NCI-H2227 (cell line): ENCODE data around the gene WNT7B.

Source experiments
- DNase-seq: peaks from one replicate; lab custom pipeline; 2025; ENCODE audit not compliant: unreplicated experiment; lab: John Stamatoyannopoulos, UW

The WNT7B gene

DNA sequence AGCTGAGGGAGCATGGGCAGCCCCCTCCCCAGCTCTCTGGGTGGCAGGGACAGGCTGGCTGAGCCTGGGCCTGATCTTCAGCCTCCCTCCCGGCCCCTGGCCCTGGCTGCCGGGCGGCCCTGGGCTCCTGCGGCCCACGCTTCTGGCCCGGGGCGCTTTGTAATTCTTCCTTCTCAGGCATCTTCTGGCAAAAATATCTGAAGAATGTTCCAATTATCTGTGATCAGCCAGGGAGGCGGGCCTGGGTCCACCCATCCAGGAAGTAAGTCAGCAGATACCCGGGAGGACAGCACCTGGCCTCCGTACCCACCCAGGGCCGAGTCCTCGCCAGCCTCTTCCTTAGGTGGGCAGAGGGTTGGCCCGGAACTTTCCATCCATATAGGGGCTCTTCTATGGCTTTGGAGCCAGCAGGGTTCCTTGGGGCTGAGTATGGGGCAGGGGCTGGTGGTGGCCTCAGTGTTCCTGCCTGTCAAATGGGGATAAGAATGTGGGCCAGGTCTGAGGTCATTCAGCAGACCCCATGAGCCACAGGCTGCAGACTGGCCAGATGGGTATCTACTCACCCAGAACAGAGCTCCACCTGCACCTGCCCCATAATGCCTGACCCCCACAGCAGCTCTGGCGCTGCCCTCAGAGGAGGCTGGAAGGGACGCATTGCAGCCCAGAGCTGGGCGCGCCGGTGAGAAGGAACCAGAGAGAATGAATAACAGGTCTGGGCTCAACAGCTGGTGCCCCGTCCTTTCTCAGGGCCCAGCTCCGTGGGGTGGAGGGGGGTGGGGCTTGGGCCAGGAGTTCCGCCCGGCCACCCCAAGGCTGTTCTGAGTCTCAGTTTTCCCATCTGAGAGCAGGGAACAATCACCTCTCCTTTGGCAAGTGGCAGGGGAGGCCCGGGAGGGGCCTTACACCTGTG, 16.2 kb downstream of the WNT7B start:
- no peak for DNase-seq

DNA sequence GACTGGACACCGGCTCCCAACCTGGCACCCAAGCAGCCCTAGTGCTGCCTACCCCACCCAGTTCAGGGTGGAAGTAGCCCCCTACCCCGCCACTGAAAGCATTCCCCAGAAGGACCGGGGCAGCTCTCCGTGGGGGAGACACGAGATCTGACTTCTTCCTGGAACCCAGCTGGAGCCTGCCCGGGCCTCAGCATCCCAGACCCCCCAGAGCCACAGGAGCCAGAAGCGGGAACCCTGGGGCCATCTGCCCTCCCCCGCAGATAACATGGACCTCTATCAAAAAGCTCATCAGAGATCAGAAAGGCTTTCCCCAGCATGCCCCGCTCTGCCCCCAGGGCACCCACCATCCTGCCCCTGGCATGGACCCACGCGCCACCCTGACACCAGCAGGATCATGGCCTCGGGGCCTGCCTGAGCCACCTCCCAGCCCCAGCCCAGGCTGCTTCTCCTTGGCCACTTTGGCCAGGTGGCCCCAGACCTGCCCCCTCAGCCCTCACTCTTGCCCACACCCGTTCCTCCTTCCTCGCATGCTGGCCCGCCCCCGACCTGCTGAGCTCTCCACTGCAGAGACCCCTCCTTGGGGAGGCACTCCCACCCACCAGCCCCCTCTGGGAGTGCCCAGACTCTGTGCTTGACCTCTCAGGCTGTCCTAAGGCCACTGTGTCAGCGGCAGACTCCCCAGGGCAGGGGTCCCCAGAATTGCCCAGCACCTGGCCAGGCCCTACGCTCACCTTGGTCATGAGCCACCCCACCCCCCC, 17.1 kb downstream of the WNT7B start:
- DNase-seq: no peak

DNA sequence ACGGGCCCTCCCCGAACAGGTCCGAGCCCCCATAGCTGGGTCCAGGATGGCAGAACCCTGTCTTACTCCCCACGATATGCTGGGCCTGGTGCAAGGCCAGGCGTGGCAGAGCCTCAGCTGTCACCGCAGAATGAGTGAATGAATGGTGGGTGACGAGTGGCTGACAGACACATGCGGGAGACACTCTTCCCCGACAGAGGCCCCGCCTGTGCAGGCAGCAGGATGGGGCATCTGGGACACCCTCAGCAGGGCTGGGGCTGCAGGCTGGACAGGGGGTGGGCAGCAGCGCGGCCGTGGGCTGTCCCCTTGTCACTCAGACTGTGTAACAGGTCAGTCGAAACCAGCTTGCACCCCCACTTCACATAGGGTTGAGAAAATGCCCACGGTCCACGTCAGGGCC, 18.0 kb downstream of the WNT7B start:
- DNase-seq: no peak

DNA sequence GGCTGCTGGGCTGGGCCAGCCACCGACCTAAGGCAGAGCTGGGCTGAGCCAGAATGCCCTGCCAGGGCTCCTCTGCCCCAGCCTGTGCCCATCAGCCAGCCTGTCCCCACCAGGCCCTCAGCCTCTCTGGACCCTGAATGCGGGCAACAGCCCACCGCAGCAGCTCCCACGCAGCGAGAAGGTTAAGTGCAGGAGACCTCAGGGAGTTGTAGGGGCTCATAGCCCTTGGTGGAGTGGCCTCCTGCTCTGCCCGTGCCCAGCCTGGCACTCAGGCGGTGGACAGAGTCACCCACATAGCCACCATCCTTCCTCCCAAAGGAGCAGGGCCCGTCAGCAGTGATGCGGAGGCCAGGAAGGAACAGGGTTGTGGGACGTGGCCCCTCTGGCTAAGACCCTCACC, 19.1 kb downstream of the WNT7B start:
- no peak for DNase-seq

DNA sequence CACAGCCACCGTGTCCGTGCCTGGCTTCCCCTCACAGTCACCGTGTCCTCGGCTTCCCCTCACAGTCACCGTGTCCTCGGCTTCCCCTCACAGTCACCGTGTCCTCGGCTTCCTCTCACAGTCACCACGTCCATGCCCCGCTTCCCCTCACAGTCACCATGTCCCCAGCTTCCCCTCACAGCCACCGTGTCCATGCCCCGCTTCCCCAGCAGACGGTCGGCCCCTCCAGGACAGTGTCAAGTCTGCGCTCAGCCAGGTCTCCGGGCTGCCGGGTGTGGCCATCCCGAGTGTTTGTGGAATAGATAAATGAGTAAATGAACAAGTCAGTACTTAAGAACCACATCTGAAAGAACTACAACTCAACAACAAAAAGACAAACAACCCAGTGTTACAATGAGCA, 23.8 kb downstream of the WNT7B start:
- no peak for DNase-seq

DNA sequence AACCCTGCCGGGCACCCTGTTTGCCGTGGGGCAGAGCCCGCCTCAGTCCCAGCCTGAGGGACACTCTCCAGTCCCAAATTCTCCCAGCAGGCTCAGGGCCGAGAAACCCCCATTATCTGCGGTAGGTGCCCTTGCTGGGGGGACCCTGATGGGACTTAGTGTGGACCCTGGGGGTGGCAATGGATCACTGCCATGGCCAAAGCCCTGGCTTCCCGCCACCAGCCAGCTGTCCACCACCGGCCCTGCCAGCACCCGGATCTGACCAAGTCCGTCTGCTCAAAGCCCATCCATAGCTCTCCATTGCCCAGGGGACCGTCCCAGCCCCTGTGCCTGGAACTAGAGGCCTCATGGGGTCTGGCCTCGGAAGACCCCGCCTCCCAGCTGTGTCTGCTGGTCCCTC, 24.4 kb downstream of the WNT7B start:
- DNase-seq: no peak

DNA sequence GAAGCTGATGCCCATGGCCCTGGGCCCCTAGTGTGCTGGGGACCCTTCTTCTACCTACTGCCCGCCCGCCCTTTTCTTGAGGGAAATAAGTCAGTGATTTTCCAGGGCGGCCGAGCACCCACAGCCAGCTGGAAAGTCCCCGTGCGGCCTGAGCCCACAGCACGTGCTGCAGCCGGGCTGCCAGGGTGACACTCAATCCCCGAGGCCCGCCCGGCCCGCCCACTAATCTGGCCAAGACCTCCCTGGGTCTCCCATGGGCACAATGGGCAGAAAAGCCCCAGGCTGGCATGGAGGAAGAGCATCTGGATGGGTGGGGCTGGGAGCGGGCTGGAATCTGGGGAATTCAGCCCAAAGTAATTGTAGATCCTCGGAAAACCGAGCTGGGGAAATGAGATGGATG, 24.8 kb downstream of the WNT7B start:
- DNase-seq: no peak

DNA sequence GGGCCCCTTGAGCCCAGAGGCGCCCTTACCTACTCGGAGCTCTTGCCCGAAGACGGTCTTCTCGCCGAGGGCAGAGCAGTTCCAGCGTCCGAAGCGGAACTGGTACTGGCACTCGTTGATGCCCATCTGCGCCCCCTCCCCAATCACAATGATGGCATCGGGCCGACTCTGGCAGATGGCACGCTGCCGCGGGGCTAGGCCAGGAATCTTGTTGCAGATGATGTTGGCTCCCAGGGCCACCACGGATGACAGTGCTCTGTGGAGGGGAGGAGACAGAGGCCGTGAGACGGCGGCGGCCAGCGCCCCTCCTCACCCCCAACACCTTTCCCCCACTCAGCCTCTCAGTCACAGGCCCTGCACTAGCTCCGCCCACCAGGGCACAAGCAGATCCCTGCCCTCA, 27.1 kb downstream of the WNT7B start:
- DNase-seq: no peak

DNA sequence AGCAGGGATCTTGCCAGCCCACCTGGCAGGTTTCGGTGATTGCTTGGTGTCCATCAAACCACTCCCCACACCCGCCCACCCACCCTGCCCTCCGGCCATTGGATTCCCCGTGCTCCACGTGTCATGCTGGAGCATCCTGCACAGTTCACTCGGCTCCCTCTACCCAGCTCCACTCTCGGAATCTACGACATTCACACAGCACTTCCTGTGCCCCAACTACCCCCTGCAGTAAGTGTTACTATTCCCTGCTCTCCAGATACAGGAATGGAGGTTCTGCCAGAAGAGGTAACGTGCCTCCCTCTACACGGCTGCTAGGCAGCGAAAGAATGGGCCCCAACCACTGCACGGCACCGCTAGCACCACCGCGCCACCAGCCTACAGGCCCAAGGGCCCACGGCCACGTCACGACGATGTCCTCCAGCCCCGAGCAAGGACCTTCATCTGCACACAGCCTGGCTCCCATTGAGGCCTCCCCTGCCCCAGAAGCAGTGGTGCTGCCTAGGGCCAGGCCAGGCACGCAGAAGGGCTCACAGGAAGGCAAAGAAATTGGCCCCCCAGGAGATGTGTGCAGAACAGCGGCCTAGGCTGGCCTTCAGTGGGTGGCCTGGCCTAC, 27.6 kb downstream of the WNT7B start:
- no peak for DNase-seq

DNA sequence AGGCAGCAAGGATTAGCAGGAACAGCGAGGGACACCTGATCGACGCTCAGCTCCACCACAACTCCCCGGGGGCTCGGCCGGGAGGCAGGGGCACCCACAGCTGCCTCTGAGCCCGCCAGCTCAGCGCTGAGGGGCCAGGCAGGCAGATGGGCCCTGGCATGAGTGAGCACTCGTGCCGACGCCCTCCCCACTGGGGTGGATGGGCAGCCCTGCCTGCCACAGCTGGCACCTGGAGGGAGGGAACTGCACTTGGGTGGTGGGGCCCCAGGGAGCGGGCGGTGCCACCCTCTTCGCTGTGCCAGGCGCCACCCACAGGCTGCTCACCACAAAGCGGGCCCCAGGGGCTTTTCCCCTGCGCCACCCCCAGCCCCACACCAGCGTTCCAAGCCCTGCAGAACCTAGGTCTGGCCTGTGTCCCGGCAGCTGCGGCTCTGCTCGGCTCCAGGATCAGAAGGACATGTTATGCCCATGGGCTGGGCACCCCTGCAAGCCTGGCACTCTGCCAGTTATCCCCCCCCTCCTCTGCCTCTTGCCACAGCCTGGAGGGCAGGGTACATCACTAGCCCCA, 28.8 kb downstream of the WNT7B start:
- no peak for DNase-seq

DNA sequence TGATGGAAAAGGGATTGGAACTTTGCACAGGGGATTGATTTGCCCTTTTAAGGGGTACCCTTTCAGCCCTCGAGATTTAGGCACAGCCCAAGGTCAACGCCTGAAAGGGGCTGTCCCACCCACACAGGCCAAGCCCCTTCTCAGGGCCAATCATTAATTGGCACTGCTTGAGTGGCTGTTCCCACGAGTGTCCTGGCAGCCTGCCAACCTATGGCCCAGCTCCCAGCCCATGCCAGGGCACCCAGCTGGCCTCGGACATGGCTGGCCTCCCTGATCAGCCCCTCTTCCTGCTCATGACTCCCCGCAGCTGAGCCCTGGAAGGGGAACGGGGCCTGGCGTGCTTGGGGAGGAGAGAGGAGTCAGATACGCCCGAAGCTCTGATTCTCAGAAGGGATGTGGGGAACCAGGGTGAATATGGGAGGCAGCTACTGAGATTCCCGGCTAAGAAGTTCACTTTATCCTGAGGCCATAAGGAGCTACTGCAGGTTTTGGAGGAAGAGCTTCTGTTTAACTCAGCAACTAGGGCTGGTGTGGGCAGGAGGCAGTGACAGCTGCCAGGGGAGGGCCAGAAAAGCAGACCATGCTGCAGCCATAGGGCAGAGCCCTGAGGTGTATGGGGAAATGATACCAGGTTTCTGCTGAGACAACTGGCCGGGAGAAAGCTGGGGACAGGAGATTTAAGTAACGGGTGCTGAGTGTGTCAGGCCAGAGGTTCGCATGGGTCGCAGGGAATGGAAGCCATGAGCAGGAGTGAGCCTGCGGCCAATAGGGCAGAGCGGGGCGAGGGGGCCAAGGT, 30.0 kb downstream of the WNT7B start:
- no peak for DNase-seq

DNA sequence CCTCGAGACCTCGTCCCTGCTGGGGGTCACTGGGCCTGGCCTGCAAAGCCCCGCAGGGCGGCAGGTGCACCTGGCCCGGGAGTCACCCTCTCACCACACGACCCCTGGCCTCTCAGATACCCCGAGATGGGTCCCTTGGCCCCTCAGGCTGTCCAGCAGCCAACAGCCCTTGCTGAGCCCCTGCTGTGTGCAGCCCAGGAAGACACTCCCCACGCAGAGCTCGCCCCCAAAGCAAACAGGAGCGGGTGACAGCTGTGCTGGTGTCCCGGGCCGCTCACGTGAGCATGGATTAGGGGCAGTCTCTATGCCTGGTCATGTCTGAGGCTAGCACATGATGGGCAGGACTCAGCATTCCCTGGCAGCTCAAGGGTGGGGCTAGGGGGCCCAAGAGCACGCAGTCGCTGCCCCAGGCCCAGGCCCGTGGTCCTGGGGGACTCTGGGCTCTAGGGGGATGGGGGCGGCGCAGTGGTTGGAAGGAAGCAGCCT, 31.3 kb downstream of the WNT7B start:
- no peak for DNase-seq

DNA sequence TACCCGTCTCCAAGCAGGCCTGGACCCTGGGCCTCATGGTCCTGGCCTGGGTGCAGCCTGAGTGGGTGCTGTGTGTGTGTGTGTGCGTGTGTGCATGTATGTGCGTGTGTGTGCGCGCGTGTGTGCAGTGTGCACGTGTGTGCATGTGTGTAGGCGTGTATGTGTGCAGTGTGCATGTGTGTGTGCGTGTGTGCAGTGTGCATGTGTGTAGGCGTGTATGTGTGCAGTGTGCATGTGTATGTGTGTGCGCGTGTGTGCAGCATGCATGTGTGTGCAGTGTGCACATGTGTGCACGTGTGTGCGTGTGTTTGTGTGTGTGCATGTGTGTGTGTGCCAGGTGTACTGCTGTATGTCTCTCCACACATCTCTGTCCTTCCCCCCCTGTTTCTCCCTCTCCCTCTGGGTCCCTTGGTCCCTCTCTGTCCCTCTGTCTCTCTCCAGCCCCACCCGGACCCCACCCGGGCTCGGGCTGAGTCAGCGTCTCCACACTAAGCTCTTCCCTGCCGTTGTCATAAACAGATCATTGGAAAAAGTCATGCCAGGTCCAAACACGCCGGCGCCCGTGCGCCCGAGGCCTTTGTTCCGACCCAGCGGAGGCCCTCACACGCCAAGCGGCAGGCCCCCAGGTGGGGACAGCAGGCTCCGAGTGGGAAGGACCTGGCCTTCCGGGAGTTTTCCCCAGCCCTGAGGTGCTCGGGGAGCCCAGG, 34.0 kb downstream of the WNT7B start:
- DNase-seq: no peak

DNA sequence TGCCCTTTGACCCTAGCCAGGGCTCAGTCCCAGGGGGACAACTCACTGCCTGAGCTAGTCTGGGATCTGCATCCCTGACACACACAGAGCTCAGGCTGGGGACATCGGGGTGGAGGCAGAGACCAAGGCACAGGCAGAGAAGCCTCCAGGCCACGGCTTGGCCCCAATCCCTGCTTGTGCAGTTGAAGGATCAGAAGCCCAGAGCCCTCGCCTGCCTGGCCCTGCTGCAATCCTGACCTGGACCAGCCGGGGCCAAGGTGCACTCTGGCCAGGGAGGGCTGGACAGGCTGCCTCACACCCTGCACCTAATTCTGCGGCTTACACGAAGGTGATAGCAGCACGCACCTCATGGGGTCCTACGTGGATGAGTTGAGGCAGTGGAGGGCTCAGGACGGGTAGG, 34.6 kb downstream of the WNT7B start:
- no peak for DNase-seq

DNA sequence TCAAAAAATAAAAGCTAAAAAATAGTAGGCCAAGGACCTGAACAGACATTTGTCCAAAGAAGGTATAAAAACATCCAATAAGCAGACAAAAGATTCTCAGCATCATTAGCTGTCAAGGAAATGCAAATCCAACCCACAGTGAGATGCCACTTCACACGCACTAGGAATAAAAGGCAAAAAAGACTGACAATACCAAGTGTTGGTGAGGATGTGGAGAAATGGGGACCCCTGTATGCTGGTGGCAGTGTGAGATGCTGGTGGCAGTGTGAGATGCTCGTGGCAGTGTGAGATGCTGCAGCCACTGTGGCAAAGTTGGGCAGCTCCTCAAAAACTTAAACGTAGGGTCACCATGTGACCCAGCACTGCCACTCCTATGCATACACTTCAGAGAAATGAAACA, 38.0 kb downstream of the WNT7B start:
- DNase-seq: no peak

DNA sequence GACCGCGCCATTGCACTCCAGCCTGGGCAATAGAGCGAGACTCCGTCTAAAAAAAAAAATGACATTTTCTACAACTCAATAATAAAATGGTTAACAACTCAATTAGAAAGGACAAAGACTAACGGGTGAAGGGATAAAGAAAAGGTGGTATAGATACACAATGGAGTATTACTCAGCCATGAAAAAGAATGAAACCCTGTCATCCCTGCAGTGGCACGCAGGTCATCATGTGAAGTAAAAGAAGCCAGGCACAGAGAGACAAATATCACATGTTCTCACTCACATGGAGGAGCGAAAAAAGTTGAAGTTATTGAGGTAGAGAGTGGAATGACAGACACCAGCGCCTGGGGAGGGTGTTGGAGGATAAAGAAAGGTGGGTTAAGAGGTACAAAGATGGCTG, 39.0 kb downstream of the WNT7B start:
- no peak for DNase-seq

DNA sequence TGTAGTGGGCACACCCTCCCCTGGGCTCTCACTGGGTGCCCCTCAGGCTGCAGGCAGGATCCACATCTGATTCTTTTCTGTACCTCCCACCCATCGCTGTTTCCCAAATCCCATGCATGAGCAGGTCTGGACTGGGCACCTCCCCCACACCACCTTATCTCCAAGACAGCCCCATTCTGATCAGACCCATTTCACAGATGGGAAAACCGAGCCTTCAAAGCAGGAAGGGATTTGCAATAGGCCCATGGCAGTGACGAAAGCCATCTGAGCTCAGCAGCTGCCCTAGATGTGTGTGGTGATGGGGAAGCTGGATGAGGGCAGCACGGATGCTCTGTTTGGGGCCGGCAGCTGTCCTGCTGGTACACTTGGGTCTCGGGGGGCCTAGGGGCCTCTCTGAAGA, 41.4 kb downstream of the WNT7B start:
- DNase-seq: no peak

DNA sequence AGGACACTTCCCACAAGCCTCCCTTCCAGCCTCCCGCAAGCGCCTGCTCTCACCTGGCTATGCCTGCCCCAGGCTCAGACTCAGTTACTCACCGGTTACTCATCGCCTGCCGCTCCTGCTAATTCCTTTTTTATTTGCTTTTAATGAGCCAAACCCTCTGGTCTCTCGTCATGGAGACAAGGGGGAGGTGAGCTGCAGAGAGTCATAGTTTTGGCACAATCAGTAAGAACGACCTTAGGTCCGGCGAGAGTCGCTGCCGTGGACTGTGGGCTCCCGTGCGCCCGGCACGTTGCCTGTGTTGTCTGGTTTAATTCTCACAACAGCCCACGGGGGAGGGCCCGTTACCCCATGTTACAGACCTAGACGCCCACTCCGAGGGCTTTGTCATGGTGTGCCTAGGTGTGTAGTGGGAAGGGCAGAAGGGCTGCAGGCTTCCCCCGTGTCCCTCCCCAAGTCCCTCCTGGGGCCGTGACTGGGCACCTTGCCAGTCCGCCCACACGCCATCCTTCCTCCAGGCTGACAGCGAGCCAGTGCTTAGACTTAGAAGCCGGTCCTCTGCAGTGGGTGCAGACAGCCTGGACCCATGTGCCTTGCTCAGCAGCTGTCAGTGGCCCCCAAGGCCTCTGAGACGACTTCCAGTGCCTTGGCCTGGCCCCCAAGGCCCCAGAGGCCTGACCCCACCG, 42.2 kb downstream of the WNT7B start:
- no peak for DNase-seq

DNA sequence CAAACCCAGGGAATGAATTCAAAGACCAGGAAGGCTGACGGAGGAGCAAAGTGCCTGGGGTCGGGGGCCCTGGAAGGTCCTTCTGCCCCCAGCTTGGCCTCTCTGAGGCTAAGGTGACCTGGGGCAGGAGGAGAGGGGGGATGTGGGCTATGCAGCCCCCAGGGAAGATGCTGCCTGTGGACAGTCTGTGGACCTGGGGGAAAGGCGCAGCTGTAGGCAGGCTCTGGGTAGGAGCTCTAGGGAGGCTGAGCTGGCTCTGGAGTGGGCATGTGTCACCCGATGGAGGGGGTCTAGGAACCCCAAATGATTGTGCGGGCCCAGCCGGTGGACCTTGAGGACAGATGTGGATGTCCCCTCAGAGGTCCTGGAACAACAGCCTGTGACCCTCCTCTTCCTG, 42.8 kb downstream of the WNT7B start:
- no peak for DNase-seq
